ENCODE measurements around the gene ZDHHC17.

- TF ChIP-seq EZH2 (IDR thresholded peaks at IDR 0.05; ENCODE audit: insufficient read depth, poor library complexity, severe bottlenecking) (no peak), EZH2phosphoT487 (IDR thresholded peaks at IDR 0.05; ENCODE audit: insufficient read depth, low read depth) (no peak)
These were observed 115.2 kb downstream of the ZDHHC17 start, which contains the start of gene CSRP2 for GRCh38 chr12:76878899-76879709.
